WTC11 (cell line): Measurements from ENCODE around the gene MEGF11. TPM values are rescaled to one million over a fixed set of nuclear protein-coding genes. Genes with fewer than 3 reads are reported as not detected.

Experiments used
- ATAC-seq: fragments of 200-7000 bp; cut with Tn5 transposase; 2 replicates; pipeline ENCODE4 v1.10.0; 2021; ENCODE audit warnings: mild to moderate bottlenecking, moderate library complexity
- CTCF ChIA-PET: fragments of 300-600 bp; sonication (Branson Sonifier 250); formaldehyde crosslinking; loops from one replicate; lab custom pipeline; 2021; ENCODE audit warnings: antibody characterized with exemption; lab: Charles Lee
- POLR2A ChIA-PET: fragments of 350-600 bp; sonication (Branson Sonifier 250); formaldehyde crosslinking; loops from one replicate; lab custom pipeline; 2021; ENCODE audit warnings: antibody characterized with exemption; lab: Charles Lee
- DNase-seq: peaks from one replicate; pipeline ENCODE4 v3.0.0; 2021; ENCODE audit warnings: low spot score
- H3K27ac Mint-ChIP-seq: 2 replicates; pipeline ENCODE4 v1.8.0; 2021; ENCODE audit warnings: mixed read lengths
- H3K27me3 Mint-ChIP-seq: 2 replicates; pipeline ENCODE4 v1.8.0; 2021; ENCODE audit warnings: low read depth, mild to moderate bottlenecking, moderate library complexity, mixed read lengths
- H3K36me3 Mint-ChIP-seq: 2 replicates; pipeline ENCODE4 v1.8.0; 2021; ENCODE audit warnings: mixed read lengths
- H3K4me1 Mint-ChIP-seq: 2 replicates; pipeline ENCODE4 v1.8.0; 2022; ENCODE audit warnings: mixed read lengths
- H3K4me3 Mint-ChIP-seq: 2 replicates; pipeline ENCODE4 v1.8.0; 2021; ENCODE audit warnings: mild to moderate bottlenecking, moderate library complexity, mixed read lengths
- H3K9me3 Mint-ChIP-seq: 2 replicates; pipeline ENCODE4 v1.8.0; 2021; ENCODE audit warnings: mixed read lengths
- ATF1 ChIP-seq: sonication (generic); formaldehyde crosslinking; IDR thresholded peaks from 2 replicates; pipeline ENCODE4 v1.8.1; 2023; ENCODE audit warnings: mild to moderate bottlenecking, moderate library complexity, missing genetic modification reagents
- FOXK1 ChIP-seq: sonication (generic); formaldehyde crosslinking; IDR thresholded peaks from 2 replicates; pipeline ENCODE4 v1.8.0; 2022; ENCODE audit warnings: mild to moderate bottlenecking, moderate library complexity, missing genetic modification reagents
- FOXP1 ChIP-seq: sonication (generic); formaldehyde crosslinking; IDR thresholded peaks from 2 replicates; pipeline ENCODE4 v1.8.0; 2022; ENCODE audit warnings: missing genetic modification reagents, mild to moderate bottlenecking, moderate library complexity, borderline replicate concordance
- GTF2I ChIP-seq: fragments of 250-450 bp; sonication (Bioruptor Pico); conservative IDR thresholded peaks from 2 replicates; pipeline ENCODE4 v1.4.0; 2021; ENCODE audit warnings: mild to moderate bottlenecking
- JAZF1 ChIP-seq: fragments of 250-450 bp; sonication (Bioruptor Pico); IDR thresholded peaks from 2 replicates; pipeline ENCODE4 v1.9.0; 2021; ENCODE audit warnings: moderate library complexity, mild to moderate bottlenecking, inconsistent platforms
- JUN ChIP-seq: sonication (generic); formaldehyde crosslinking; IDR thresholded peaks from 2 replicates; pipeline ENCODE4 v1.8.0; 2023; ENCODE audit warnings: mild to moderate bottlenecking, missing genetic modification reagents
- MYBL2 ChIP-seq: sonication (generic); formaldehyde crosslinking; IDR thresholded peaks from 2 replicates; pipeline ENCODE4 v1.8.1; 2023; ENCODE audit warnings: mild to moderate bottlenecking, moderate library complexity, missing genetic modification reagents
- PRRX2 ChIP-seq: fragments of 250-450 bp; sonication (Bioruptor Pico); IDR thresholded peaks from 2 replicates; pipeline ENCODE4 v1.8.0; 2021; ENCODE audit warnings: mild to moderate bottlenecking
- SP1 ChIP-seq: sonication (generic); formaldehyde crosslinking; conservative IDR thresholded peaks from 2 replicates; pipeline ENCODE4 v1.8.1; 2022; ENCODE audit warnings: missing genetic modification reagents
- TEAD1 ChIP-seq: sonication (generic); formaldehyde crosslinking; IDR thresholded peaks from 2 replicates; pipeline ENCODE4 v1.8.0; 2022; ENCODE audit warnings: mild to moderate bottlenecking, missing genetic modification reagents
- ZNF219 ChIP-seq: sonication (generic); formaldehyde crosslinking; IDR thresholded peaks from 2 replicates; pipeline ENCODE4 v1.8.0; 2023; ENCODE audit warnings: missing genetic modification reagents, mild to moderate bottlenecking, borderline replicate concordance
- ZNF232 ChIP-seq: sonication (generic); formaldehyde crosslinking; IDR thresholded peaks from 2 replicates; pipeline ENCODE4 v1.8.0; 2022; ENCODE audit warnings: mild to moderate bottlenecking, missing genetic modification reagents
- ZNF263 ChIP-seq: sonication (generic); formaldehyde crosslinking; IDR thresholded peaks from 2 replicates; pipeline ENCODE4 v1.8.1; 2022; ENCODE audit warnings: low read depth, mild to moderate bottlenecking, moderate library complexity, missing genetic modification reagents
- ZNF671 ChIP-seq: fragments of 250-450 bp; sonication (Bioruptor Pico); IDR thresholded peaks from 2 replicates; pipeline ENCODE4 v1.8.0; 2021; ENCODE audit warnings: mild to moderate bottlenecking
- total RNA-seq: library from RNA; stranded (reverse); gene quantifications from 3 replicates; pipeline ENCODE4 v1.2.3, GENCODE V29; 2021
- TF ChIP-seq, protein P1 (sequence below): sonication (generic); formaldehyde crosslinking; IDR thresholded peaks from 2 replicates; pipeline ENCODE4 v1.8.1; 2022; ENCODE audit warnings: mild to moderate bottlenecking, missing genetic modification reagents, moderate library complexity, borderline replicate concordance
- TF ChIP-seq, protein P2 (sequence below): fragments of 250-450 bp; sonication (Bioruptor Pico); IDR thresholded peaks from 2 replicates; pipeline ENCODE4 v1.9.0; 2021; ENCODE audit warnings: mild to moderate bottlenecking
- TF ChIP-seq, protein P3 (sequence below): sonication (generic); formaldehyde crosslinking; IDR thresholded peaks from 2 replicates; pipeline ENCODE4 v1.8.0; 2022; ENCODE audit warnings: mild to moderate bottlenecking, missing genetic modification reagents
- TF ChIP-seq, protein P4 (sequence below): fragments of 200-600 bp; IDR thresholded peaks from 2 replicates; pipeline ENCODE4 v1.8.0; 2022; ENCODE audit warnings: antibody characterized with exemption
- TF ChIP-seq, protein P5 (sequence below): sonication (generic); formaldehyde crosslinking; IDR thresholded peaks from 2 replicates; pipeline ENCODE4 v1.8.0; 2022; ENCODE audit warnings: mild to moderate bottlenecking, missing genetic modification reagents
- TF ChIP-seq, protein P6 (sequence below): sonication (generic); formaldehyde crosslinking; IDR thresholded peaks from 2 replicates; pipeline ENCODE4 v1.8.1; 2022; ENCODE audit warnings: missing genetic modification reagents, borderline replicate concordance

The MEGF11 gene
- total RNA-seq, 1 experiment from 2014 or later: 3.3 TPM

DNA sequence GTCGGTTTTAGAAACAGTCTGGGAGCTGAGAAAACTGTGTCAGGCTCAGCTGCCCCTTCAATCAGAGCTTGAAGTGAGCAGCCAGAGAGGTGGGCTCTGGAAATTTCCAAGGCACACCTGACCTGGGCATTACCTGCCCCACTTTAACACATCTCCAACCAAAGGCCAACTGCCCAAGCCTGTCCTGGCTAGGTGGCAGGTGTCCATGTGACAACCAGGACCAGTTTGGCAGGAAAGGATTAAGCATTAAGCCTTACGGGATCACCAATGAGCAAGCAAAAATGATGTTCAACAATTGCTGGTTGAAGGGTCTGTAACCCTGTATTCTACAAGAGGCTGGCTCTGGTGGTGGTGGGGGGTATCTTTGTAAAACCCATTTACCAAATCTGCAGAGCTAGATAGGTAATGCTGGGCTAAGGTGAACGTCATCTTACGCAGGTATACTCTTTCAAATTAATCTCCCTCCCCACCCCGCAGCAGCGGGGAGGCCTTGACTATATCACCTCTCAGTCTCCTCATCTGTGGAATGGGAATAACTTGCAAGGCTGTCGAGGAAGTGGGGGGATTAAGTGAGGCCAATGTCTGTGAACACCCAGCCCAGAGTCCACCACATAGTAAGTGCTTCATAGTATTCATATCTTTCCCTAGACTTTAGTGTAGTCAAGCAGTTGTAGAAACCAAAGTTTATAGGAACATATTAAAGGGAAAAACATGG is 183.2 kb downstream of the MEGF11 start:
- DNase-seq (no peak), ATAC-seq (no peak)
- no peak overlapping the region for H3K4me3 Mint-ChIP-seq
- no peaks in the 10 kb centered on the region for H3K36me3 Mint-ChIP-seq
- no peaks in the 10 kb centered on the region for H3K9me3 Mint-ChIP-seq
- POLR2A ChIA-PET: no interaction called here
- no peaks in the 10 kb centered on the region; the same call in 1 of the 2 replicates for H3K27me3 Mint-ChIP-seq
- peaks cover 67% of the 10 kb centered on the region for H3K4me1 Mint-ChIP-seq
- H3K27ac Mint-ChIP-seq: no peak overlapping the region
- CTCF ChIA-PET: interaction anchor here (4.6 kb wide), 1 partner anchor 14 kb away, joined by 15 read pairs; no protein-coding TSS in a partner anchor
- TF ChIP-seq SP1 (CRISPR knock-in tag): no peak
- TF ChIP-seq, protein P1, sequence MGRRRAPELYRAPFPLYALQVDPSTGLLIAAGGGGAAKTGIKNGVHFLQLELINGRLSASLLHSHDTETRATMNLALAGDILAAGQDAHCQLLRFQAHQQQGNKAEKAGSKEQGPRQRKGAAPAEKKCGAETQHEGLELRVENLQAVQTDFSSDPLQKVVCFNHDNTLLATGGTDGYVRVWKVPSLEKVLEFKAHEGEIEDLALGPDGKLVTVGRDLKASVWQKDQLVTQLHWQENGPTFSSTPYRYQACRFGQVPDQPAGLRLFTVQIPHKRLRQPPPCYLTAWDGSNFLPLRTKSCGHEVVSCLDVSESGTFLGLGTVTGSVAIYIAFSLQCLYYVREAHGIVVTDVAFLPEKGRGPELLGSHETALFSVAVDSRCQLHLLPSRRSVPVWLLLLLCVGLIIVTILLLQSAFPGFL (CRISPR knock-in tag): no peak
- TF ChIP-seq, protein P2, sequence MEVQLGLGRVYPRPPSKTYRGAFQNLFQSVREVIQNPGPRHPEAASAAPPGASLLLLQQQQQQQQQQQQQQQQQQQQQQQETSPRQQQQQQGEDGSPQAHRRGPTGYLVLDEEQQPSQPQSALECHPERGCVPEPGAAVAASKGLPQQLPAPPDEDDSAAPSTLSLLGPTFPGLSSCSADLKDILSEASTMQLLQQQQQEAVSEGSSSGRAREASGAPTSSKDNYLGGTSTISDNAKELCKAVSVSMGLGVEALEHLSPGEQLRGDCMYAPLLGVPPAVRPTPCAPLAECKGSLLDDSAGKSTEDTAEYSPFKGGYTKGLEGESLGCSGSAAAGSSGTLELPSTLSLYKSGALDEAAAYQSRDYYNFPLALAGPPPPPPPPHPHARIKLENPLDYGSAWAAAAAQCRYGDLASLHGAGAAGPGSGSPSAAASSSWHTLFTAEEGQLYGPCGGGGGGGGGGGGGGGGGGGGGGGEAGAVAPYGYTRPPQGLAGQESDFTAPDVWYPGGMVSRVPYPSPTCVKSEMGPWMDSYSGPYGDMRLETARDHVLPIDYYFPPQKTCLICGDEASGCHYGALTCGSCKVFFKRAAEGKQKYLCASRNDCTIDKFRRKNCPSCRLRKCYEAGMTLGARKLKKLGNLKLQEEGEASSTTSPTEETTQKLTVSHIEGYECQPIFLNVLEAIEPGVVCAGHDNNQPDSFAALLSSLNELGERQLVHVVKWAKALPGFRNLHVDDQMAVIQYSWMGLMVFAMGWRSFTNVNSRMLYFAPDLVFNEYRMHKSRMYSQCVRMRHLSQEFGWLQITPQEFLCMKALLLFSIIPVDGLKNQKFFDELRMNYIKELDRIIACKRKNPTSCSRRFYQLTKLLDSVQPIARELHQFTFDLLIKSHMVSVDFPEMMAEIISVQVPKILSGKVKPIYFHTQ: no peak
- TF ChIP-seq, protein P3, sequence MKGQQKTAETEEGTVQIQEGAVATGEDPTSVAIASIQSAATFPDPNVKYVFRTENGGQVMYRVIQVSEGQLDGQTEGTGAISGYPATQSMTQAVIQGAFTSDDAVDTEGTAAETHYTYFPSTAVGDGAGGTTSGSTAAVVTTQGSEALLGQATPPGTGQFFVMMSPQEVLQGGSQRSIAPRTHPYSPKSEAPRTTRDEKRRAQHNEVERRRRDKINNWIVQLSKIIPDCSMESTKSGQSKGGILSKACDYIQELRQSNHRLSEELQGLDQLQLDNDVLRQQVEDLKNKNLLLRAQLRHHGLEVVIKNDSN (CRISPR knock-in tag): no peak
- TF ChIP-seq FOXP1: no peak
- TF ChIP-seq FOXK1 (CRISPR knock-in tag): no peak
- TF ChIP-seq ZNF219 (CRISPR knock-in tag): no peak
- no peak for TF ChIP-seq MYBL2
- no peak for TF ChIP-seq PRRX2 (CRISPR knock-in tag)
- no peak for TF ChIP-seq JUN (CRISPR knock-in tag)
- TF ChIP-seq, protein P4, sequence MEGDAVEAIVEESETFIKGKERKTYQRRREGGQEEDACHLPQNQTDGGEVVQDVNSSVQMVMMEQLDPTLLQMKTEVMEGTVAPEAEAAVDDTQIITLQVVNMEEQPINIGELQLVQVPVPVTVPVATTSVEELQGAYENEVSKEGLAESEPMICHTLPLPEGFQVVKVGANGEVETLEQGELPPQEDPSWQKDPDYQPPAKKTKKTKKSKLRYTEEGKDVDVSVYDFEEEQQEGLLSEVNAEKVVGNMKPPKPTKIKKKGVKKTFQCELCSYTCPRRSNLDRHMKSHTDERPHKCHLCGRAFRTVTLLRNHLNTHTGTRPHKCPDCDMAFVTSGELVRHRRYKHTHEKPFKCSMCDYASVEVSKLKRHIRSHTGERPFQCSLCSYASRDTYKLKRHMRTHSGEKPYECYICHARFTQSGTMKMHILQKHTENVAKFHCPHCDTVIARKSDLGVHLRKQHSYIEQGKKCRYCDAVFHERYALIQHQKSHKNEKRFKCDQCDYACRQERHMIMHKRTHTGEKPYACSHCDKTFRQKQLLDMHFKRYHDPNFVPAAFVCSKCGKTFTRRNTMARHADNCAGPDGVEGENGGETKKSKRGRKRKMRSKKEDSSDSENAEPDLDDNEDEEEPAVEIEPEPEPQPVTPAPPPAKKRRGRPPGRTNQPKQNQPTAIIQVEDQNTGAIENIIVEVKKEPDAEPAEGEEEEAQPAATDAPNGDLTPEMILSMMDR: no peak
- TF ChIP-seq JAZF1 (CRISPR knock-in tag): no peak
- TF ChIP-seq GTF2I: no peak
- no peak for TF ChIP-seq ZNF232 (CRISPR knock-in tag)
- no peak for TF ChIP-seq ZNF671
- TF ChIP-seq, protein P5, sequence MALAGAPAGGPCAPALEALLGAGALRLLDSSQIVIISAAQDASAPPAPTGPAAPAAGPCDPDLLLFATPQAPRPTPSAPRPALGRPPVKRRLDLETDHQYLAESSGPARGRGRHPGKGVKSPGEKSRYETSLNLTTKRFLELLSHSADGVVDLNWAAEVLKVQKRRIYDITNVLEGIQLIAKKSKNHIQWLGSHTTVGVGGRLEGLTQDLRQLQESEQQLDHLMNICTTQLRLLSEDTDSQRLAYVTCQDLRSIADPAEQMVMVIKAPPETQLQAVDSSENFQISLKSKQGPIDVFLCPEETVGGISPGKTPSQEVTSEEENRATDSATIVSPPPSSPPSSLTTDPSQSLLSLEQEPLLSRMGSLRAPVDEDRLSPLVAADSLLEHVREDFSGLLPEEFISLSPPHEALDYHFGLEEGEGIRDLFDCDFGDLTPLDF (CRISPR knock-in tag): no peak
- TF ChIP-seq TEAD1: no peak
- TF ChIP-seq ZNF263 (CRISPR knock-in tag): no peak
- TF ChIP-seq, protein P6, sequence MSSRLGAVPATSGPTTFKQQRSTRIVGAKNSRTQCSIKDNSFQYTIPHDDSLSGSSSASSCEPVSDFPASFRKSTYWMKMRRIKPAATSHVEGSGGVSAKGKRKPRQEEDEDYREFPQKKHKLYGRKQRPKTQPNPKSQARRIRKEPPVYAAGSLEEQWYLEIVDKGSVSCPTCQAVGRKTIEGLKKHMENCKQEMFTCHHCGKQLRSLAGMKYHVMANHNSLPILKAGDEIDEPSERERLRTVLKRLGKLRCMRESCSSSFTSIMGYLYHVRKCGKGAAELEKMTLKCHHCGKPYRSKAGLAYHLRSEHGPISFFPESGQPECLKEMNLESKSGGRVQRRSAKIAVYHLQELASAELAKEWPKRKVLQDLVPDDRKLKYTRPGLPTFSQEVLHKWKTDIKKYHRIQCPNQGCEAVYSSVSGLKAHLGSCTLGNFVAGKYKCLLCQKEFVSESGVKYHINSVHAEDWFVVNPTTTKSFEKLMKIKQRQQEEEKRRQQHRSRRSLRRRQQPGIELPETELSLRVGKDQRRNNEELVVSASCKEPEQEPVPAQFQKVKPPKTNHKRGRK: no peak
- TF ChIP-seq ATF1: no peak
